Thyroid gland (tissue), 4 donors: ENCODE results near the gene MED14. TPM values are rescaled to one million over a fixed set of nuclear protein-coding genes. Genes with fewer than 3 reads are reported as not detected.

ENCODE experiments used
- DNase-seq, 2 donors: peaks; one replicate each; pipeline ENCODE4 v3.0.0-alpha.2; 2019
- H3K27ac ChIP-seq, 3 donors: fragments of 200-600 bp; sonication (generic); 1 replicate in 2 of 3; 2 replicates in 1 of 3; pipeline ENCODE4 v1.5.1; 2016 to 2019; ENCODE audit warnings: mild to moderate bottlenecking in 1 of 3, moderate library complexity in 1 of 3
- H3K27me3 ChIP-seq: fragments of 200-600 bp; sonication (generic); one replicate; pipeline ENCODE4 v1.5.1; 2019
- H3K36me3 ChIP-seq, 2 donors: fragments of 200-600 bp; sonication (generic); one replicate each; pipeline ENCODE4 v1.5.1; 2016 to 2019
- H3K4me1 ChIP-seq, 2 donors: fragments of 200-600 bp; sonication (generic); one replicate each; pipeline ENCODE4 v1.5.1; 2017 to 2019
- H3K4me3 ChIP-seq, 3 donors: fragments of 200-600 bp; sonication (generic); replicated peaks in 1 of 3; 1 replicate in 2 of 3; 2 replicates in 1 of 3; pipeline ENCODE4 v1.5.1; 2016; ENCODE audit warnings: mild to moderate bottlenecking in 1 of 3
- H3K9me3 ChIP-seq: fragments of 200-600 bp; sonication (generic); one replicate; pipeline ENCODE4 v1.5.1; 2017
- CTCF ChIP-seq, 6 experiments: fragments of 200-600 bp in 3 of 6; fragments of 450-650 bp in 3 of 6; sonication (generic) in 3 of 6; IDR thresholded peaks; one replicate each; pipeline ENCODE4 v1.5.1; 2016 to 2019; ENCODE audit warnings: antibody characterized with exemption in 6 of 6, mild to moderate bottlenecking in 2 of 6, inconsistent platforms in 1 of 6, moderate library complexity in 1 of 6
- POLR2A ChIP-seq, 2 donors: fragments of 450-650 bp; IDR thresholded peaks; one replicate each; pipeline ENCODE4 v1.6.1; 2017; ENCODE audit warnings: antibody characterized with exemption in 2 of 2, mild to moderate bottlenecking in 2 of 2, moderate library complexity in 1 of 2
- WGBS, 2 donors: methylation state at CpG; one replicate each; pipeline ENCODE4 v1.1.5; 2017; 5-methylcytosine and 5-hydroxymethylcytosine counted together
- intact Hi-C: fragments of 100-400 bp; cut with DNase I; formaldehyde crosslinking; loops from one replicate; pipeline ENCODE4 v1.15.1; 2023
- total RNA-seq, 4 donors: library from RNA; depleted of rRNA; stranded (reverse); fragments of >200 nt; gene quantifications; one replicate each; pipeline ENCODE4 v1.2.3, GENCODE V29; 2016

The MED14 gene
- total RNA-seq, 4 donors from 2014 or later = 49.6 to 114 (median 78.3) TPM

GRCh38 chrX:40721489-40722106, 13.7 kb downstream of the MED14 start:
- intact Hi-C loops = no loop called here
- TF ChIP-seq CTCF (IDR thresholded peaks at IDR 0.05) (no peak), POLR2A (IDR thresholded peaks at IDR 0.05) (no peak)
- no peak overlapping the region for H3K27ac ChIP-seq
- H3K4me1 ChIP-seq = no peaks in the 10 kb centered on the region
- no peaks in the 10 kb centered on the region for H3K27me3 ChIP-seq
- no peak overlapping the region for H3K4me3 ChIP-seq
- no peaks in the 10 kb centered on the region for H3K36me3 ChIP-seq
- H3K9me3 ChIP-seq = no peaks in the 10 kb centered on the region
- no peak for DNase-seq
- WGBS, 2 donors = 69 to 81% methylated on average over 2 to 3 of the region's 3 CpGs

DNA sequence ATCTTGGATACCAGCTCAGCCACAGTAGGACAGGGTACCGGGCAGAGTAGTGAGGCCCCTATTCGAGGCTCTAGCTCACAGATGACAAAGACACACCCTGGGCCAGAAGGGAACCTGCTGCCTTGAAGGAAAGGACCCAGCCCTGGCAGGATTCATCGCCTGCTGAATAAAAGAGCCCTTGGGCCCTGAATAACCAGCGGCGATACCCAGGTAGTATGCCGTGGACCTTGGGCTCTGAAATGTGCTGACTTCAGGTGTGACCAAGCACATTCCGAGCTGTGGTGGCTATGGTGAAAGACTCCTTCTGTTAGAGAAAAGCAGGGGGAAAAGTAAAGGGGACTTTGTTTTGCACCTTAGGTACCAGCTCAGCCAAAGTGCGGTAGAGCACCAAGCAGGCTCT, 14.6 kb downstream of the MED14 start:
- H3K36me3 ChIP-seq = no peaks in the 10 kb centered on the region
- H3K27ac ChIP-seq = no peak overlapping the region
- WGBS, 2 donors = 90 to 96% methylated on average over 3 to 8 of the region's 8 CpGs
- intact Hi-C loops = no loop called here
- no peak overlapping the region for H3K4me3 ChIP-seq
- no peaks in the 10 kb centered on the region for H3K9me3 ChIP-seq
- H3K4me1 ChIP-seq = no peaks in the 10 kb centered on the region
- no peak for DNase-seq
- TF ChIP-seq CTCF (IDR thresholded peaks at IDR 0.05) (no peak), POLR2A (IDR thresholded peaks at IDR 0.05) (no peak)
- no peaks in the 10 kb centered on the region for H3K27me3 ChIP-seq

GRCh38 chrX:40720339-40720738, 15.0 kb downstream of the MED14 start:
- Histone ChIP-seq H3K36me3 (no peaks in the 10 kb centered on the region), H3K27ac (no peak overlapping the region), H3K4me3 (no peak overlapping the region), H3K9me3 (no peaks in the 10 kb centered on the region), H3K27me3 (no peaks in the 10 kb centered on the region), H3K4me1 (no peaks in the 10 kb centered on the region)
- WGBS, 2 donors = 96 to 100% methylated on average over 1 to 4 of the region's 4 CpGs
- intact Hi-C loops = no loop called here
- DNase-seq = peak in 1 of 2 donors; percentile 8
- TF ChIP-seq CTCF (IDR thresholded peaks at IDR 0.05) (no peak), POLR2A (IDR thresholded peaks at IDR 0.05) (no peak)

- no peaks in the 10 kb centered on the region for H3K9me3 ChIP-seq
- H3K36me3 ChIP-seq = no peaks in the 10 kb centered on the region
- H3K27ac ChIP-seq = no peak overlapping the region
- no peaks in the 10 kb centered on the region for H3K4me1 ChIP-seq
- no peaks in the 10 kb centered on the region for H3K27me3 ChIP-seq
- intact Hi-C loops = no loop called here
- H3K4me3 ChIP-seq = no peak overlapping the region
- no peak for DNase-seq
- TF ChIP-seq CTCF (IDR thresholded peaks at IDR 0.05) (no peak), POLR2A (IDR thresholded peaks at IDR 0.05) (no peak)
These were observed 15.6 kb downstream of the MED14 start for GRCh38 chrX:40719731-40720130.

- H3K4me1 ChIP-seq = no peaks in the 10 kb centered on the region
- no peaks in the 10 kb centered on the region for H3K36me3 ChIP-seq
- no peak overlapping the region for H3K27ac ChIP-seq
- TF ChIP-seq POLR2A (IDR thresholded peaks at IDR 0.05) (no peak), CTCF (IDR thresholded peaks at IDR 0.05) (no peak)
- H3K4me3 ChIP-seq = no peak overlapping the region
- H3K9me3 ChIP-seq = no peaks in the 10 kb centered on the region
- no peaks in the 10 kb centered on the region for H3K27me3 ChIP-seq
- DNase-seq = no peak
- intact Hi-C loops = no loop called here
These were observed 16.1 kb downstream of the MED14 start for GRCh38 chrX:40719218-40719617.
